ENCODE data around the gene CCL5.

GRCh38 chr17:35889818-35890773, 9.9 kb upstream of the CCL5 start:
- TF ChIP-seq ZNF133 (tag by site-specific recombination; IDR thresholded peaks at IDR 0.05) (no peak), PATZ1 (tag by site-specific recombination; IDR thresholded peaks at IDR 0.05) (no peak), ZNF2 (tag by site-specific recombination; IDR thresholded peaks at IDR 0.05) (no peak)
